GM21390 (cell line): ENCODE data around the gene CDC14A.

ENCODE experiments used
- ATAC-seq: cut with Tn5 transposase; IDR thresholded peaks from one replicate; pipeline ENCODE4 v1.9.1; 2021; ENCODE audit not compliant: unreplicated experiment

The CDC14A gene

DNA sequence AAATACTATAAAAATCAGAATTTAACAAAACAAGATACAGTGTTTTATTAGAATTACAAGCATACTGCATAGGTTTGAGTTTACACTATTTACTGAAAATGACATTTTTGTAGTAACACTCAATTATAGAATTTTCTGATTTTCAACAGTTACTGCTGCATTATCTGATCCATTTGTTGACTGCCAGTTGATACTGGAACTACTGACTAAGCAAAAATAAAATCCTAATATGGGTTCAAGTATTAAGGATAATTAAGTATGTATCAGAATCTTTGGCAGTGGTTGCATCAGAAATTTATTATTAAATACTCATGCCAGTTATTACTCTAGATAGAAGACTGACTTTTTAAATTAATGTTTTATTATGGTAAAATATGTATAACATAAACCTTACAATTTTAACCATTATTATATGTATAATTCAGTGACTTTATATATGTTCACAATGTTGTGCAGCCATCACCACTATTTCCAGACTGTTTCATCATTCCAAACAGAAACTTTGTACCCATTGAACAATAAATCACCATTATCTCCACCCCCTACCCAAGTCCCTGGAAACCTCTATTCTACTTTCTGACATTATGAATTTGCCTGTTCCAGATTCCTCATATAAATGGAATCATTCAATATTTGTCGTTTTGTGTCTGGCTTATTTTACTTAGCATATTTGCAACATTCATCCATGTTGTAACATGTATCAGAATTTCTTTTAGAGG lies 127.5 kb downstream of the CDC14A start:
- no peak for ATAC-seq

DNA sequence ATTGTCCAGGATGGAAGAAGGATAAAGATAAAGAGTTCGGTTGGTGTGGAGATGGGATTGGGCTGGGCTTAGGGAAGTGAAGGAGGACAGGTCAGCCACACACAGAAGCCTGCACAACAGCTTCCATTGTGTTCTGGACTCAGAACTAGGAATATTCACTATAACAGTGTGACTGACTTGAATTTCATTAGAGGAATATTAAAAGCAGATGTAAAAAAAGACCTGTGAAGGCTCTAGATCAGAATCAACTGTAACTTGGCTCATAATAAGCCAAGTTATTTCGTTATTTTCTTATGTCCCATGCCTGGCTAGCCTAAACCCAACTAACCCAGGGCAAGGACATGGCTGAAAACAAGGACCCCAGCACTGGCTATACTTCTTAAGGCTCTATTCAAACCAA lies 129.0 kb downstream of the CDC14A start:
- ATAC-seq = no peak

DNA sequence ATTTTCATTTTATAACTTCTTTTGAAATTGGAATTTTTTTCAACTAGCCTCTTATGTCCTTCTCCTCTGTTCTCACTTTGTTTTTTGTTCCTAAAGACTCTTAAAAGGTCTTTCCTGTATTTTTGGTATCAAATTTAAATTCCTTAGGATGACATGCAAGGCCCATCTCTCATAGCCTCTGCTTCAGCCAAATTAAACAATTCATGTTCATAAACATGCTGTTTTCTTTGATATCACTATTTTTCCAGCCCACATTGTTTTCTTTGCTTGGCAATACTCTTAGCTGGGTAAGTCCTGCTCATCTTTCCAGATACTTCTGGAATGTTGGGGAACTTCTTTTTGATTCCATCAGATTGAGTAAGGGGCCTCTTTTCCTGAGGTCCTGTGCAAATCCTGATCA lies 129.9 kb downstream of the CDC14A start:
- ATAC-seq = no peak

DNA sequence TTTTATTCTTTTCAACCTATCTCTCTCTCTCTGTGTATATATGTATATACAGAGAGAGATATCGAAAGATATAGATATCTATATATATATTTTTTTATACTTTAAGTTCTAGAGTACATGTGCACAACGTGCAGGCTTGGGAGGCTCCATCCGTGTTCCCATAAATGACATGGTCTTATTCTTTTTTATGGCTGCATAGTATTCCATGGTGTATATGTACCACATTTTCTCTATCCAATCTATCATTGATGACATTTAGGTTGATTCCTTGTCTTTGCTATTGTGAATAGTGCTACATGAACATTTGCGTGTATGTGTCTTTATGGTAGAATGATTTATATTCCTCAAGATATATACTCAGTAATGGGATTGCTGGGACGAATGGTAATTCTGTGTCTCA lies 130.4 kb downstream of the CDC14A start:
- ATAC-seq = no peak

DNA sequence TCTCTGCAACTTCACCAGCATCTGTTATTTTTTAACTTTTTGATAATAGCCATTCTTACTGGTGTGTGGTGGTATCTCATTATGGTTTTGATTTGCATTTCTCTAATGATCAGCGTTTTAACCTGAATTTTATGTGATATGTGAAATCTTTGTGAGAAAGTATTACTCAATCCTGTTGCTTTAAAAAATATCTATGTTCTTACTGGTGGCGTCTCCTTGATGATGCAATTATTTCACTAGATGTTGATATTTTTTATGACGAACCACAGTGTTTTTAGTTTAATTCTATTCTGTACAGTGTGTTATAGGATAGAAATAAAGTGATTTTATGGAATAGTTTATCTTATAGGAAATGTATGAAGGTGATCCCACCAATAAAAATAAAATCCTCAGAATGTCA lies 130.9 kb downstream of the CDC14A start:
- ATAC-seq = no peak

DNA sequence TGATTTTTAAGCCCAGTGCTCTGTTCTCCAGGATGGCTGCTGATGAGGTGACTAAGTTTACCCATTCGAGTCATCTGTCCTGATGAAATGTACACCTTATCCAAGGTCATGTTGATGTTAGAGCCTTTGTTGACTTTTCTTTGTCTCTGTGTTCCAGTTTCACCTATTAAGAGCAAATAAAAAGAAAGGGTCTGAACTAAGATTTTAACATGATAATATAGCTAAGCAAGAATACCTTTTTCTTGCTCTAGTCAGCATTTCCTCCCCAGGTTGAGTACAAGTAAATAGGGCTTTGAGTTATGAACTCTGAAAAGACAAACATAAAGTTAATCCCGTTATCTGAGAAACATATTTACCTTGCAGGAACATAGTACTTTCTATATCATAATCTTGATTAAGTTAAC lies 133.6 kb downstream of the CDC14A start:
- ATAC-seq = no peak

DNA sequence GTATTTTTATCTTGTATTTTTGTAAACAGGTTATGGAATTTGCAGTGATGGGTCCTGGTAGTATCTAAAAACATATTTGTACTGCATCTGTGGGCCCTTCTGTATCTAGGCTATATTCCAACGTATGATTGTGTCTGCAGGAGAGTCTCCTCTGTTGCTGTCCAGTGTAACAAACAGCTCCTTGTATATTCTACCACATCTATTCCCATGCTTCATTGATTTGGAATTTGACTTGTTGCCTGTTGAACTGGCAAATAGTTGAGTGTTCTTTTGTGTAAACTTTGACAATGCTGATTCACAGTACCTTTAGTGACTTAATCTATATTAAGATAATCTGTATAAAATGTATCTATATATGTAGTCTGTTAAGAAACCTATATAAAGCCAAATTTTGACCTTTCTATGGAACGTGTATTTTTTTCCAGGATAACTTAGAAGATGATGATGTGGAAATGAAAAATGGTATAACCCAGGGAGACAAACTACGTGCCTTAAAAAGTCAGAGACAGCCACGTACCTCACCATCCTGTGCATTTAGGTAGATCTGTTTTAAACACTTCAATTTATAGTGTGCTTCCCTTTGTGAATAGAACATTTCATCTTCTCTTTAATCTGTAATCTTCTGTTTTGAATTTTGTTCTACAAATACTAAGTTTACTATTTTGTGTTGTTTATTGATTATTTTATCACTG lies 142.2 kb downstream of the CDC14A start:
- no peak for ATAC-seq

DNA sequence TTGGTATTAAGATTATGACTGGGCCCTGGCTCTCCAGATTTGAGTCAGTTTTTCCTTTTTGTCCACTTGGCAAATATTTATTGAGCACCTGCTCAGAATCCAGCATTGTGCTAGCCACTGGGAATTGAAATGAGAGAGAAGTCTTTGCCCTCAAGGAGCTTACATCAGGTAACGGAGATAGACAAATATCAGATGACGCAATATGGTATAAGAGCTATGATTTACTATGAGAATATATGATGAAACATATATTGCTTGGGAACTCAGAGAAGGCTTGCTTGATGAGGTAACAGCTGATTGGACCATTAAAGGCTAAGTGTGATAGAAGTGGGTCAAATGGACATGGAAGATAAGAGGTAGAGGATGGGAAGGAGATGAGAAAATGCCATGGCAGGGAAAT lies 144.6 kb downstream of the CDC14A start:
- no peak for ATAC-seq

DNA sequence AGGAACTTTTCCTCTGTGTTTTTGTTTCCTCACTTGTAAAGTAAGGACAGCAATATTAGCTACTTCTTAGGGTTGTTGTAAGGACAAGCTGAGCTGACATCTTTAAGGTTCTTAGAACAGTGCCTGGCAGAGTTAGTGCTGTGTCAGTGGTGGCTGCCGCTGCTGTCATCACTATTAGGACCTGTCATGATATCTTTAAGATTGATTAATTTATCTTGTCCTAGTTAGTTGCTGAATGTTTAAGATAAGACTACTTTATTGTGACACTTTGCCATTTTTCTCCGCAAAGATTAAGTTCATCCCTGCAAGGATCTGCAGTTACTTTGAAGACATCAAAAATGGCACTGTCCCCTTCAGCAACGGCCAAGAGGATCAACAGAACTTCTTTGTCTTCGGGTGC lies 145.5 kb downstream of the CDC14A start:
- no peak for ATAC-seq

DNA sequence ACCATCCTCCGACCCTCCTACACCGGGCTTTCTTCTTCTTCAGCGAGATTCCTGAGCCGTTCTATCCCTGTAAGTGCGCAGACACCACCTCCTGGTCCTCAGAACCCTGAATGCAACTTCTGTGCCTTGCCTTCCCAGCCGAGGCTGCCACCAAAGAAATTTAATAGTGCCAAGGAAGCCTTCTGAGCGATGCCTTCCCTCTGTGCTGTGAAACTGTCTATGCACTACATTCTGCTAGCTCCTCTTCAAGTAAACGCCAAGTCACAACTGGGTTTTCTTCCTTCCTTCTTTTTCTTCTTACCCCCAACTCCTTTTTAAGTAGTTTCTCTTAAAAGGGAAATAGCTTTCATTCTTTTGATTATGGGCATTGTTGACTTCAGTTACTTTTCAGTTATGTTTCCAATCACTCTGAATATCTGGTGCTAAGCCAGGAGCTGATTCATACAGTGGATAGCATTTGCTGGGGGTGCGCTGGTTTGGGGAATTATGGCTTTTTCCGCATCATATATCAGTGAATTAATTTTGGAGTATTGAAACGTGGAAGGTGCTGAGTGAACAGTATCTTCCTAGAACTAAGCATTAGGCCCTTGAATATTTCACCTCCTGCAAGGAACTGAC lies 147.0 kb downstream of the CDC14A start:
- no peak for ATAC-seq

DNA sequence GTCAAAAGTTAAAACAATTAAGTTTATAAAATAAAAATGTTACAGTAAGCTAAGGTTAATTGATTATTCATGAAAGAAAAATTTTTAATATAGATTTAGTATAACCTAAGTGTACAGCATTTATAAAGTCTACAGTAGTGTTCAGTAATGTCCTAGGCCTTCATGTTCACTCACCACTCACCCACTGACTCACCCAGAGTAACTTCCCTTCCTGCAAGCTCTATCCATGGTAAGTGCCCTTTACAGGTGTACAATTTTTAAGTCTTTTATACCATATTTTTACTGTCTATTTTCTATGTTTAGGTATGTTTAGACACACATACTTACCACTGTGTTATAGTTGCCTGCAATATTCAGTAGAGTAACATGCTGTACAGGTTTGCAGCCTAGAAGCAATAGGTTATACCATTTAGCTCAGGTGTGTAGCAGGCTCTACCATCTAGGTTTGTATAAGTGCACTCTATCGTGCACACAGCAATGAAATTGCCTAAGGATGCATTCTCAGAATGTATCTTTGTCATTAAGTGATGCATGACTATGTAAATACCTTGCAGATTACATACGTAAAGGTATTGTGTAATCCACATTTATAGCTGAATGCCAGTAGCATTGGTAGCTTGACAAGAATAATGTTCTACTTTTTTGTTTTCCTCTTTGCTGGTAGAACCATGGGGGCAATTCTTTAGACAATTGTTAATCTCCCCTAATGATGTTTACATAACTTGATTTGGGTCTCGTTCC lies 149.9 kb downstream of the CDC14A start:
- ATAC-seq = no peak

DNA sequence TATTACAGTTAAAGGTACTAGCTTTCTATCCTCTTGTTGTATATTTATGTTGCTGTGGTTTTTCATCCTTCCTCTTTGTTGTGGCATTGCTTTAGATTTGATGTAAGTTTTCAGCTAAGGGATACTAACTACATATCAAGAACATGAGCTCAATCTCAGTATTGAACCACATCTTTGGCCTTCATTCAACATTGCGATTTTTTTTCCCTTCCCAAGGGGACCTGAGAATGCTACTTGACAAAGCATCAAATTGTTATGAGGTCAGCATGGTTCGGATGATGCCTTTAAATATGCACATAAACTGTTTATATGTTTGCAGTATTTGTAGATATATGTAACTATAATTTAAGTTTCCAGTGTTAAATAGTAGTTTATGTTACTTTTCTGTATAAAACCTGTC lies 153.9 kb downstream of the CDC14A start:
- ATAC-seq = no peak

DNA sequence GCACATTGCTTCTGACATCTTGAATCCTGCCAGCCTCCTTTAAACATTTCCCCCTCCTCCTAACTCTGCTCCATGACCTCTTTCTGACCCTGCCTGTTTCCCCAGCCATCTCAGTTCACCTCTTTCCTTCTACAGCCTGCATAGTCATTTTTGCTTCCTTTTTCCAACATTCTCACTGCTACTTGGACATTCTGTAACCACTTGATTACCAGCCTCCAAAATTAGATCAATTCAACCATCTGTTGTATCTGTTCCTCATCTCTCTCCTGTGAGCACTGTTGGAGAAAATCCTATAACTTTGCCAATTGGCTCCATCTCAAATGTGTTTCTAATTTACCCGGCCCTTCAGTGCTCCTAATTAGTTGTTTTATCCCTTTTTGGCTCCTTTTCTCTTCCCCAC lies 158.1 kb downstream of the CDC14A start:
- ATAC-seq = no peak

DNA sequence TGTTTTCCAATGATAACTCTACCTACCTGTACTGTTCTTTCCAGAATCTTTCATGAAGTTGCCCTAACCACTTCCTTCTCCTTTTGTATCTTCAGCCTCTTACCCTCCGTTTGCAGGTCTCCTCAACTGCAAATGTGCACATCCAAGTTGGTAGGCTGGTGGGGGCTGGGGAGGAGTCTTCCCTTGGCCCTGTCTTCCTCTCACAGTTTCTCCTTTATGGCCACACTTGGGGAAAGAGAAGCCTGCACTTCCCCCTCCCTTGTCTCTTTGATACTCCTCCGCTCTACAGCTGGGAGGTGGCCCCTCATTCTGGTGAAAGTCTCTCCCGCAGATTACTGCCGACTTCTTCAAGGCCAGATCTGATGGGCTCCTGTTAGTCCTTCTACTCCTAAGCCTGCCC lies 158.8 kb downstream of the CDC14A start:
- ATAC-seq = no peak

DNA sequence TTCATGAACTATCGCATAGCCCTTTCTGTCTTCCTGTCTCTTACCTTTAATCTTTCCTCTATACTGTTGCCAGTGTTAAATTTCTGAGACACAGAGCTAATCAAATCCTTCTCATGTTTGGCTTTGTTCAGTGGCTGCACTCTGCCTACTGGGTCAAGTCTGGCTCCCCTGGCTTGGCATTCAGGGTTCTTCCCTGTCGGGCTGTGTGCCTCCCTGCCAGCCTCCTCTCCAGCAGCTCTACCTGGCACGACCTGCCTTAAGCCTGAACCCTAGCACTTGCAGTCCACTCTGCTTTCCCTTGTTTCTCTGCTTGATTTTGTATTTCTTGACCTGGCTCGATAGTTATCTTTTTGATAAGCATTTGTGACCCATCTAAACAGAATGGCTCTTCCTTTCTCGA lies 159.5 kb downstream of the CDC14A start:
- ATAC-seq = no peak

DNA sequence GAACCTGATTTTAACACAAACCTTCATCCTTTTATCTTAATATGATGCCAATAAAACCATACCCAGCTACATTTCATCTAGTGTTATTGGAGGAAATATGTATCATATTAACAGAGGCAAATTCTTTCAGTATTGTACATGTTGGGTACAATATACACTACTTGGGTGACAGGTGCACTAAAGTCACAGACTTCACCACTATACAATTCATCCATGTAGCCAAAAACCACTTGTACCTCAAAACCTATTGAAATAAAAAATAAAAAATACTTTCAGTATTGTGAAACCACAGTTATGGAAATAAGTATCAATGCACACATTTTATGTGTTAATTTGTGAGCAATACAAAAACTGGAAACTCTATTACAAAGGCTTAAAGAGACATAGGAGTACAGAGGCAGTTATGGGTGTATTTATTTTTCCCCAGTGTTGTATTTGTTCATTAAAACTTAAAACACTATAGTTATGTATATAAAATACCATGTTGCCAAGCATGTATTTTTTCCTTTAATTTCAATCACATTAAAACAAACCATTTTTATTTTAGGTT lies 160.6 kb downstream of the CDC14A start:
- no peak for ATAC-seq

DNA sequence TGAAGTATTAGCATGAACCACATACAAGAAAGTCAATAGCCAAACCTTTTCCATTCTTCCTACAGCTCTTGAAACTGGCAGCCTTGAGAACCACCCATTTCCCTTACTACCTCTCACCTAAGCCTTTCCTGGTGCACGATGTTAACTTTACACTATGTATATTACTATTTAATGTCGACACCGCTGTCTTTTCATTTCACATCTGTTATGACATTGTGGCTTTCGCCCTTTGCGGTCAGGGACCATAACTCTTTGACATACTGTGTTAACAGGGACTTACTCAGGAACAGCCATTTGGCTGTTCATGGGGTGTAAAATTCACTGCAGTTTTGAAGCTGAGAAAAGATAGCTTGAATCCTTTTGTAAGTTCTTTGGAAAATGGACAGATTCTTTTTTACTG lies 164.6 kb downstream of the CDC14A start:
- no peak for ATAC-seq

DNA sequence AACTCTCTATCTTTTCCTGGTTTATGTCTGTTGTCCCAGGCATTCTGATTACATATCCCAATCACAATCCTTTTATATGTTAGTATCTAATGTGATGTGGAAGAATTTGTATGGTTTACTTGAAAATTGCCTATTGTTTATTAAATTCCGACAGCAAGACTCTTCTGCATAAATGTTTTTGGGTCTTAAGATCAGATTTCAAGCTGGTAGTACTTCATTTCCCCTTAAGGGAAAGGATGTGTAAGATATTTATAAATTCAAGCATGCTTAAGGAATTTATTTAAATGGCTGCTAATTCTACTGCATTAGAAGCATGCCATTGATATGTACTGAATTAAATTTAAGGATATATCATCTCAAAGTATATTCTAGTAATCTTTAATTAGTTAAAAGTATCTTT lies 165.2 kb downstream of the CDC14A start:
- ATAC-seq = no peak

DNA sequence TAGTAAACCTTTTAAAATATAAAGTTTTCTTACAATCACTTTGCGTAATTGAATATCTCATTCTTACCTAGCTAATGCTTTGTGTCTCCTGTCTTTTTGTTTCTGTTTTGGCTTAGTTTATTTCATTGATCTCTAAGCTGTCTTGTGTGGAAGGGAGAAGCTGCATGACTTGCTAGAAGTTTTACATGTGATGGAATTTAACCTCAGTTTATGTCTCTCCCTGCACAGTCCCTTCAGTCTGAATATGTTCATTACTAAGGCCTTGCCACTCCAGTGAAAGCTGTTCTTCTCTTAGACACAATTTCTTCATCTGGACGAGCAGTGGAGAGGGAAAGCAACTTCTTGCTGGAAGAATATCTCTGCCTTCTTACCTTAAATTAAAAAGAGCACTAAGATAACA lies 165.7 kb downstream of the CDC14A start:
- ATAC-seq = no peak

DNA sequence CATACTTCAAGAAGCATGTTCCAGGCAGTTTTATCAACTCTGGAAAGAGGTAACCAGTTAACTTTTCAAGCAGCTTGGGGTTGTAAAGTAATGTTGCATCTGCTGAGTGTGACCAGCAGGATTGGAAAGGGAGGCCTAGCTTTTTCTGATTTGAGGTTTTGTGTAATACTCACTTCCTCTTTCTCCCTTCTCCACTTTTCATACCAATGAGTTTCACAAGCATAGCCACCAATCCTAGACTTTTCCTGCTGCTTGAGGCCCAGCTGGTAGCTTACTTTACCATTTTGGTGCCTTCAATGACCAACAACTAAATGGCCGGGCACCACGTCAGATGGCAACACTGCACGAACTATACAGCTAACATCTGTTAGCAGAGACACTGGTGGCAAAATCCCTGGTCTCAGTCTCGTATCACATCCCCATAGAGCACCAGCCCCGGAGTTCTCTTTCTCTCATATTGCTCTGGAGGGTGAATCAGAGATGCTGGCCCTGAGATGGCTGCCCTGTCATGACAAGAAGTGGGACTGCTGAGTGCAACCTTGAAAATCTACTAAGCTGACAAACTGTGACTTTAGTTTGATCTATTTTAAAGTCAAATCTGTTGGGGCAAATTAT lies 170.8 kb downstream of the CDC14A start:
- ATAC-seq = peak; percentile 98

DNA sequence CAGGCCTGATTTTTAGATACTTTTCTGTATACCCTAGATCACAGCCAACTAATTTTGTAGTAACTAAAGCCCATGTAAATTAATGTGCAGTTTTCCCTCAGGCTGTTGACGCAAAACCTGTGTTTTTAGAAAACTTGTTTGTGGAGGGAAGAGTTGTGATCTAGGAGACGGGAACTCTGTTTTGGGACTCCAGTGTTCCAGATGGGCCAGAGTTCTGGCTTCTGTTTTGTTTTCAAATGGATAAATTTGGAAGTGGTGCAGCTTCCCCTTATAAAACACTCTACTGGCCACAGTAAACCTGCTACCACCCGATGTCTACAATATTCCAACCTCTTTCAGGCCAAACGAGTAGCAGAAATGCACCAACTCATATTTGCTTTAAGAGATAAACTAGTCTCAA lies 172.0 kb downstream of the CDC14A start:
- no peak for ATAC-seq
